ENCODE measurements around the gene MT1HL1.

- TF ChIP-seq CTCF (IDR thresholded peaks at IDR 0.05) (no peak), POLR2A (IDR thresholded peaks at IDR 0.05) (no peak), POLR2AphosphoS5 (IDR thresholded peaks at IDR 0.05) (no peak), EP300 (IDR thresholded peaks at IDR 0.05) (no peak)
Observed at GRCh38 chr1:237040823-237041222, 36.6 kb upstream of the MT1HL1 start.

Data from suprapubic skin (tissue), 4 donors.